ENCODE measurements around the gene PAK5. TPM values are rescaled to one million over a fixed set of nuclear protein-coding genes. Genes with fewer than 3 reads are reported as not detected.

PAK5 gene
- total and polyA plus RNA-seq, 4 donors = 0.03 to 0.51 (median 0.16) TPM

DNA sequence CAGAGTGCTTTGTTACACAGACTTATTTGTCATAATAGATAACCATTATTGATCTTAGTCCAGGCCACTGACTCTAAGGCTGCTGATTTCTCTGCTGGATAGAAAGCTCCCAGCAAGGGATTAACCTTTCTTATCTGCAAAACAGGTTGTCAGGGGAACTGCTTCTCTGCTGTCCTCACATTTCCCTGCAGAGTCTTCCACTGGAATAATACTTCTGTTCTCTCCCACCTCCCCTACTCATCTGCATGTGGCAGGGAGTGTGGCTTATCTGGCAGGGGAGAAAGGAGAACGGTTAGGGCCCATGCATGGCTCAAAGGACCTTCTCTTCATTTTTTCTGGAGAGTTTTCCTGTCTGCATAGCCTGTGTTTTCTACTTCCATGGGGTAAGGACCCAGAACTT, 238.3 kb downstream of the PAK5 start:
- WGBS, 2 donors = 44 to 68% methylated on average over 1 of the region's 1 CpG
- DNase-seq (no peak), ATAC-seq (ENCODE audit: insufficient read depth, low FRiP score) (no peak)
- TF ChIP-seq, protein P1, sequence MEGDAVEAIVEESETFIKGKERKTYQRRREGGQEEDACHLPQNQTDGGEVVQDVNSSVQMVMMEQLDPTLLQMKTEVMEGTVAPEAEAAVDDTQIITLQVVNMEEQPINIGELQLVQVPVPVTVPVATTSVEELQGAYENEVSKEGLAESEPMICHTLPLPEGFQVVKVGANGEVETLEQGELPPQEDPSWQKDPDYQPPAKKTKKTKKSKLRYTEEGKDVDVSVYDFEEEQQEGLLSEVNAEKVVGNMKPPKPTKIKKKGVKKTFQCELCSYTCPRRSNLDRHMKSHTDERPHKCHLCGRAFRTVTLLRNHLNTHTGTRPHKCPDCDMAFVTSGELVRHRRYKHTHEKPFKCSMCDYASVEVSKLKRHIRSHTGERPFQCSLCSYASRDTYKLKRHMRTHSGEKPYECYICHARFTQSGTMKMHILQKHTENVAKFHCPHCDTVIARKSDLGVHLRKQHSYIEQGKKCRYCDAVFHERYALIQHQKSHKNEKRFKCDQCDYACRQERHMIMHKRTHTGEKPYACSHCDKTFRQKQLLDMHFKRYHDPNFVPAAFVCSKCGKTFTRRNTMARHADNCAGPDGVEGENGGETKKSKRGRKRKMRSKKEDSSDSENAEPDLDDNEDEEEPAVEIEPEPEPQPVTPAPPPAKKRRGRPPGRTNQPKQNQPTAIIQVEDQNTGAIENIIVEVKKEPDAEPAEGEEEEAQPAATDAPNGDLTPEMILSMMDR (IDR thresholded peaks at IDR 0.05; ENCODE audit: control extremely low read depth, extremely low read depth) = no peak
- Histone ChIP-seq H3K27me3 (ENCODE audit: control insufficient read depth in 3 of 3, insufficient read depth in 3 of 3, low read length in 2 of 3) (no peaks in the 10 kb centered on the region), H3K4me1 (ENCODE audit: control insufficient read depth in 5 of 5, insufficient read depth in 5 of 5, low read length in 5 of 5) (no peaks in the 10 kb centered on the region), H3K9ac (ENCODE audit: insufficient read depth in 1 of 2, low read length in 2 of 2) (no peak overlapping the region), H3K36me3 (ENCODE audit: control insufficient read depth in 4 of 4, insufficient read depth in 4 of 4, low read length in 4 of 4) (no peaks in the 10 kb centered on the region), H3K27ac (ENCODE audit: low read depth in 1 of 2, low read length in 1 of 2) (no peak overlapping the region), H3K9me3 (ENCODE audit: control insufficient read depth in 4 of 4, insufficient read depth in 3 of 4, low read length in 3 of 4) (no peaks in the 10 kb centered on the region), H3K4me3 (no peak overlapping the region)

DNA sequence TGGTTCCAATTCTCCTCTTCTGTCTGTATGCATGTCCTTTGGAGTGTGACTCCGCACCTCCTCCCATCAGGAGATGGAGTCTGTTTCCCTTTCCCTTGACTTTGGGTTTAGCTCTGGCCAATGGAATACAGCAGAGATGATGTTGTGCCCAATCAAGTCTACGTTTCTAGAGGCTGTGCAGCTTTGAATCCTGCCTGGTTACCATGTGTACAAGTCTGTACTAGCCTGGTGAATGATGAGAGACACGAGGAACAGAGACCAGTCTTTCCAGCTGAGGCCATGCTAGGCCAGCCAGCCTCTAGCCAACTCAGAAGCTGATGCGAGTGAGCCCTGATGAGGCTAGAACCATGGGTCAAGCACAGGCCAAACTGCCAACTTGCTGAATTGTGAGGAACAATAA, 241.3 kb downstream of the PAK5 start:
- H3K4me1 ChIP-seq (ENCODE audit: control insufficient read depth in 5 of 5, insufficient read depth in 5 of 5, low read length in 5 of 5) = no peaks in the 10 kb centered on the region
- no peak overlapping the region for H3K9ac ChIP-seq (ENCODE audit: insufficient read depth in 1 of 2, low read length in 2 of 2)
- WGBS, 2 donors = 79 to 87% methylated on average over 4 of the region's 4 CpGs
- DNase-seq (no peak), ATAC-seq (ENCODE audit: insufficient read depth, low FRiP score) (no peak)
- H3K4me3 ChIP-seq = no peak overlapping the region
- H3K9me3 ChIP-seq (ENCODE audit: control insufficient read depth in 4 of 4, insufficient read depth in 3 of 4, low read length in 3 of 4) = no peaks in the 10 kb centered on the region
- no peaks in the 10 kb centered on the region for H3K27me3 ChIP-seq (ENCODE audit: control insufficient read depth in 3 of 3, insufficient read depth in 3 of 3, low read length in 2 of 3)
- TF ChIP-seq, protein P1 (IDR thresholded peaks at IDR 0.05; ENCODE audit: control extremely low read depth, extremely low read depth) = no peak
- no peak overlapping the region for H3K27ac ChIP-seq (ENCODE audit: low read depth in 1 of 2, low read length in 1 of 2)
- H3K36me3 ChIP-seq (ENCODE audit: control insufficient read depth in 4 of 4, insufficient read depth in 4 of 4, low read length in 4 of 4) = no peaks in the 10 kb centered on the region

DNA sequence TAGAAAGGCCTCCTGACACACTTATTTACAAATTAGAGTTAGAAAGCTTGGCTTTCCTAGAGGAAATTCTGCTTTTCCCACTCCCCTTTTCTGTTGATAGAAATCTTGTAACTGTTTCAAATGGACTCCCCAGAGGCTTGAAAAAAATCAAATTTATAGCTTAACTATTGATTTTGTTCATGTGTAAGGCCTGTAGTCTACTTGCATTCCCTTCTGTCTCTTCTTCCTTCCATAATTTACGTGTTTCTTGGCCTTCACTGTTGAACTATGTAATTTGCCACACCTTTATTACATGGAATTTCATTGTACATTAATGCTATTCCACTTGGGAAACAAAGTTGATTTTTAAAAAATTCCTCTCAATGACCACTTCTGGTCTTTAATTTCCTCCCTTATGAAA, 243.1 kb downstream of the PAK5 start:
- Histone ChIP-seq H3K9me3 (ENCODE audit: control insufficient read depth in 4 of 4, insufficient read depth in 3 of 4, low read length in 3 of 4) (no peaks in the 10 kb centered on the region), H3K4me3 (no peak overlapping the region), H3K9ac (ENCODE audit: insufficient read depth in 1 of 2, low read length in 2 of 2) (no peak overlapping the region), H3K27me3 (ENCODE audit: control insufficient read depth in 3 of 3, insufficient read depth in 3 of 3, low read length in 2 of 3) (peaks cover 0 to under 1% (median 0%) of the 10 kb centered on the region in 3 donors), H3K36me3 (ENCODE audit: control insufficient read depth in 4 of 4, insufficient read depth in 4 of 4, low read length in 4 of 4) (no peaks in the 10 kb centered on the region), H3K27ac (ENCODE audit: low read depth in 1 of 2, low read length in 1 of 2) (no peak overlapping the region), H3K4me1 (ENCODE audit: control insufficient read depth in 5 of 5, insufficient read depth in 5 of 5, low read length in 5 of 5) (no peaks in the 10 kb centered on the region)
- WGBS, 2 donors = 69 to 76% methylated on average over 1 of the region's 1 CpG
- TF ChIP-seq, protein P1 (IDR thresholded peaks at IDR 0.05; ENCODE audit: control extremely low read depth, extremely low read depth) = no peak
- ATAC-seq (ENCODE audit: insufficient read depth, low FRiP score) (no peak), DNase-seq (no peak)

DNA sequence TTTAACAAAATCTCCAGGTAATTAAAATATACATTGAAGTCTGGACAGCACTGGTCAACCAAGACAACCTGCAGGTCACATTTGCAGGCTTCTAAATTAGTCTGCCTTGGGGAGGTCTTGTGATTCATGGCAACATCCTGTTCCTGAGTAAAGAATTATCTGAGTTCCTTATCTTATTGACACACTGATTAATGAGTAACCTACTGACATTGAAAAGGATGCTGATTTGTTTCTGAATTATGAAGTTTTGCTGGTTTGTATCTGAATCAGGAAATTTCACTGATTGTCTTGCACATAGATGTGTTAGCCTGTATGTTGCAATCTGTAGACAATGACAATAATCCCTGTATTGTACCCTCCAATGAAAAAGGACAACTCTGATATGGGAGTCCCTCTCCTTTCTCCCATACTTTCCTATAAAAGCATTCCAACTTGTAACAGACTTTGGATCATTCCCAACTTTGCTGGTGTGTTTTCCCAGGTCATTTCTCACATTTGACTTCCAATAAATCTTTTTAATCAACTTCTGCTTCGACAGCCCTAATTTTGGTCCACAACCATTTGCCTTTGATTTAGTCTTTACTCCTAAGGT, 244.5 kb downstream of the PAK5 start:
- no peak for DNase-seq
- Histone ChIP-seq H3K4me3 (no peak overlapping the region), H3K27ac (ENCODE audit: low read depth in 1 of 2, low read length in 1 of 2) (no peak overlapping the region), H3K27me3 (ENCODE audit: control insufficient read depth in 3 of 3, insufficient read depth in 3 of 3, low read length in 2 of 3) (peaks cover 0 to 2% (median 0%) of the 10 kb centered on the region in 3 donors), H3K9me3 (ENCODE audit: control insufficient read depth in 4 of 4, insufficient read depth in 3 of 4, low read length in 3 of 4) (no peaks in the 10 kb centered on the region), H3K9ac (ENCODE audit: insufficient read depth in 1 of 2, low read length in 2 of 2) (no peak overlapping the region), H3K36me3 (ENCODE audit: control insufficient read depth in 4 of 4, insufficient read depth in 4 of 4, low read length in 4 of 4) (no peaks in the 10 kb centered on the region), H3K4me1 (ENCODE audit: control insufficient read depth in 5 of 5, insufficient read depth in 5 of 5, low read length in 5 of 5) (no peaks in the 10 kb centered on the region)
- no peak for ATAC-seq (ENCODE audit: insufficient read depth, low FRiP score)
- WGBS, 2 donors = 65 to 82% methylated on average over 1 of the region's 1 CpG
- TF ChIP-seq, protein P1 (IDR thresholded peaks at IDR 0.05; ENCODE audit: control extremely low read depth, extremely low read depth) = no peak
